Activated CD4-positive, CD25-positive, alpha-beta regulatory T cell treated with anti-CD3 and anti-CD28 coated beads, Interleukin-2, amount 50 U/mL, for 72 hours (primary cell): ENCODE results near the gene RHD.
"Not testable (repeated sequence)": the region's sequence is repeated elsewhere in the genome, so short reads cannot be mapped to it uniquely, and the experiment has no call there.

Source experiments
- DNase-seq: peaks from one replicate; pipeline ENCODE4 v3.0.0; 2021

Gene RHD

GRCh38 chr1:25272238-25272637 lies at the start of gene RHD:
Gene RHD (plus strand): TSS chr1:25272509. CDS start chr1:25272548, 39 bp downstream.
- not testable (repeated sequence) for DNase-seq

GRCh38 chr1:25222606-25223005 lies 49.7 kb upstream of the RHD start:
- DNase-seq = no peak

DNA sequence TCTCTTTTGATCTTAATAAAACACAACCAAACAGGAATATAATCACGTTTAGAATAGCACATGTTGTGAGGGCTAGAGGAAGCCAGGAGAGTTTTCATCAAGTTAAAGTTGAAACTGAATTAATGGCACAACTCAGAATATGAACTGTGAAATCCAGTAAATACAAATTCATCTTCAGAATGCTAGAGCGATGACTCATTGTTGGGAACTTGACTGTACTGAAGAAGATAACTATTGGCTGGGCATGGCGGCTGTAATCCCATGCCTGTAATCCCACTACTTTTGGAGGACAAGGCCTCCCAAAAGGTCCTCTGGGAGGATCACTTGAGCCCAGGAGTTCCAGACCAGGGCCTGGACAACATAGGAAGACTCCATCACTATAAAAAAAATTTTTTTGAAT lies 48.8 kb upstream of the RHD start:
- no peak for DNase-seq

GRCh38 chr1:25232027-25232865 lies 40.1 kb upstream of the RHD start, which contains the start of gene SYF2:
Gene SYF2 (minus strand): TSS chr1:25232502. CDS start chr1:25232467, 35 bp downstream.
- peak; percentile 85 for DNase-seq

DNA sequence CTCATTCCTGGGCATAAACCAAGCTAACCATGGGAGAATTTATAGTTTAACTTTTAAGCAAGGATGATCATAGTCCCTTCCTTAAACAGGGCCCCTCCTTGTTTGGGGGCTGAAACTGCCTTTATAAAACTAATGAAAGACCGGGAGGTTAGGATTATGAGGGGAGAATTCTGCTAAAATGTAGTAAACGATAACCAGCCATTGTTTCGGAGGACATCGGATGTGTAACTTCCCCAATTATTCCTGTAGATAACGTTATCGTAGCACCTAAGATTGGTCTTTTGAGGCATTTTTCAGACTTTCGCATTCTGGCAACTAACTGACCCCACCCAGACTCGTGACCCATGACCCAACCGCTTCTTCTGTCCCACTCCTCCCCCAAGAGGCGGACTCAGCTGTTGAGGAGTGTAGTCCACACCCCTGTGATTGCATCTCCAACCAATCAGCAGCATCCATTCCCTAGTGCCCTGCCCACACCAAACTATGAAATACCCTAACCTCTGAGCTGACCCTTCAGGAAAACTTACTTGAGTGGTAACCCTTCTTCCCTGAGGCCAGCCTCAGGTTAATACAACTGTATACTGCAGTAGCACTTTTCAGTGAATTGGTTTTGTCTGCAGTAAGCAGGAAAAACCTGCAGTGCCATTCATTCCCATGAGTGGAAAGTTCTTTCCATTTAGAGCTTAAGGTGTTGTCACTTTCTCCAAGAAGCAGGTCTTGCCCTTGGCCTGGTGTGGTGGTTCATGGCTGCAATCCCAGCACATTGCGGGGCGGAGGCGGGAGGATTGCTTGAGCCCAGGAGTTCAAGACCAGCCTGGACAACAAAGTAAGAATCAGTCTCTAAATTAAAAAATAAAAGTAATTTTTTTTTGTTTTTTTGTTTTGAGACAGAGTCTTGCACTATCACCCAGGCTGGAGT lies 39.2 kb upstream of the RHD start:
- DNase-seq = peak; percentile 69

DNA sequence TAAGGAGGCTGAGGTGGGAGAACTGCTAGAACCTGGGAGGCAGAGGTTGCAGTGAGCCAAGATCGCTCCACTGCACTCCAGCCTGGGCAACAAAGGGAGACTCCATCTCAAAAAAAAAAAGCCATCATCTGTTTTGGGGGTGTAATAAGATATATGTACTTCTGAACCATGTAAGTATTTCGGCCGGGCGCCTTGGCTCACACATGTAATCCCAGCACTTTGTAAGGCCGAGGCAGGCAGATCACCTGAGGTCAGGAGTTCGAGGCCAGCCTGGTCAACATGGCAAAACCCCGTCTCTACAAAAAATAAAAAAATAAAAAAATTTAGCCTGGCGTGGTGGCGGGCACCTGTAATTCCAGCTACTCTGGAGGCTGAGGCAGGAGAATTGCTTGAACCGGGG lies 36.9 kb upstream of the RHD start:
- DNase-seq = not testable (repeated sequence)

GRCh38 chr1:25236261-25236660 lies 36.0 kb upstream of the RHD start:
- DNase-seq = not testable (repeated sequence)

DNA sequence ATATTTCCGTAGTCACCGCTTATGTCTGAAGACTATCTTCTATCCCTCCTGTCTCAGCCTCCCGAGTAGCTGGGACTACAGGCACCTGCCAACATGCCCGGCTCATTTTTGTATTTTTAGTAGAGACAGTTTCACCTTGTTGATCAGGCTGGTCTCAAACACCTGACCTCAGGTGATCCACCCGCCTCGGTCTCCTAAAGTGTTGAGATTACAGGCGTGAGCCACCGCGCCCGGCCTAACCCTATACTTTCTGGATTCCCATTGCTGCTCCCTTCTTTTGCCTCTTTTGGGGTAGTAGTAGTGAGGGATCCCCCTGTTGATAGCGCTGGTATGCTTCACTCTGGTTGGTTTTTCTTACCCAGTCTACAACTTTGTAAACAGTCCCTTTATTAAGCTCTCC lies 34.3 kb upstream of the RHD start:
- DNase-seq = no peak

DNA sequence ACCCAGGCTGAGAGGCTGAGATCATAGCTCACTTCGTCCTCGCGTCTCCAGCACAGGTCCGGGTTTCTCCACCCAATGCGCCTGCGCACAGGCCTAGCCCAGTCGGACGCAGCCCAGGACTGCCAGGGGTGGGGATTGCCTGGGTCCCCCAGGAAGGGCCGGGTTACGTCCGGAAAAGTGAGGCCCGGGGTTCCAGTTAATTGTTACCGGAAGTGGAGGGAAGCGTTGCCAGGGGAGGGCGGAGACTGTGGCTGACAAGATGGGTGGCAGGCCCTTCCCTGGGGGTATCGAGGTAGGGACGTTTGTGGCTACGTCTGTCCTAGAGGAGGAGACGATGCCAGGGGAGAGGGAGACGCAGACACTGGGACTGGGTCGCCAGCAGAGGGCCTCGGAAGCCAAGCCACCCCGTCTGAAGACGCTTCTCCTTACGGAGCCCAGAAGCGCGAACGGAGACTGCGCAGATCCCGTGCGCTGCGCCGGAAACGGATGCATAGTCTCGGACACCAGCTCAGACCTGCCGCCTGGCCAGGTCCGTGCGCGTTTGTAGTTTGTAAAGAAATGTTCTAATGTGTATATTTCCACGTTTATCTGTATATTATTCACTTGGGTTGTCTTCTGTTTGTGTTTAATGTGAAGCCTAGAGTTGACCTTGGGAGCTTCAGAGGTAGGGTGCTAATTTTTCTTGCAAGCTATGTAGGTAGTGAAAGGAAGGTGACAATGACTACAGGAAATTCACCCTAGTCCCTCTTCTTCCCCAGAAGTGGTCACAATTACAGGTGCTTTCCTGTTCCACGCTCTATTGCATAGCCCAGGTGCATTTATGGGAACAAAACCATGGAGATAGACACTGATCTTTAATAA lies 32.4 kb upstream of the RHD start:
- DNase-seq = peak; percentile 88

- no peak for DNase-seq
Measured at GRCh38 chr1:25243907-25244306, 28.4 kb upstream of the RHD start.

- DNase-seq = no peak
Measured at GRCh38 chr1:25245393-25245792, 26.9 kb upstream of the RHD start.

DNA sequence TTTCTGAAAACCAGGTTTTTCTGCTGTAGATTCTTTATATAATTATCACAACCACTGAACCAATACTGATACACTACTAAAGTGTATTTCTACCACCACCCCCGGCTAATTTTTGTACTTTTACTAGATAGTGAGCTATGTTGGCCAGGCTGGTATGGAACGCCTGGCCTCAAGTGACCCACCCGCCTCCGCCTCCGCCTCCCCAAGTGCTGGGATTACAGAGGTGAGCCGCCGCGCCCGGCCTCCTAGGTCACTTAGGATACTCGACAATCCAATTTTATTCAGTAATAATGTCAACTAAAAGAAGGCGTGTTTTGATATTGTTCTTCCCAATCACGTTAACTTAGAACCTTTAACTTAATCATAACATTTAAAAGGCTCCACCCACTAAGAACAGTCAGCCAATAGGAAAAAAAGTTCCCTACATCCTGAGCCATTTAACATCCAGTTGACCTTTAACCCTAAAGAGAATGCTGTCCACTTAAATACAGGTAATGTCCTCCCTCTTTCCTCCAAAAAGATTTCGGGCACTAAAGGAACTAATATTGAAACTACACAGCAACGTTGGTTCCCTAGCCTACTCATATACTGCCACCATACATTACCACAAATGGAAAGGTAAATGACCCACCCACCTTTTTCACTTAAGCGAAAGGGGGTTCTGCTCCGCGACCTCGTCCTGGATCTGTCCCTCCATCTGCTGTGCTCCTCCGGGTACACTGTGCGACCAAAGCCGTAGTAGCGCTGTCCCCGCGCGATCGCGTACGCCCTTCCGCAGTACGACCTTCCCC lies 26.3 kb upstream of the RHD start:
- peak; percentile 50 for DNase-seq

- no peak for DNase-seq
Measured at GRCh38 chr1:25246600-25247023, 25.7 kb upstream of the RHD start.

GRCh38 chr1:25247024-25247828 lies 25.1 kb upstream of the RHD start, which contains the start of gene RSRP1:
Gene RSRP1 (minus strand): TSS chr1:25247454. CDS start chr1:25246963, 491 bp downstream.
- peak; percentile 99 for DNase-seq

DNA sequence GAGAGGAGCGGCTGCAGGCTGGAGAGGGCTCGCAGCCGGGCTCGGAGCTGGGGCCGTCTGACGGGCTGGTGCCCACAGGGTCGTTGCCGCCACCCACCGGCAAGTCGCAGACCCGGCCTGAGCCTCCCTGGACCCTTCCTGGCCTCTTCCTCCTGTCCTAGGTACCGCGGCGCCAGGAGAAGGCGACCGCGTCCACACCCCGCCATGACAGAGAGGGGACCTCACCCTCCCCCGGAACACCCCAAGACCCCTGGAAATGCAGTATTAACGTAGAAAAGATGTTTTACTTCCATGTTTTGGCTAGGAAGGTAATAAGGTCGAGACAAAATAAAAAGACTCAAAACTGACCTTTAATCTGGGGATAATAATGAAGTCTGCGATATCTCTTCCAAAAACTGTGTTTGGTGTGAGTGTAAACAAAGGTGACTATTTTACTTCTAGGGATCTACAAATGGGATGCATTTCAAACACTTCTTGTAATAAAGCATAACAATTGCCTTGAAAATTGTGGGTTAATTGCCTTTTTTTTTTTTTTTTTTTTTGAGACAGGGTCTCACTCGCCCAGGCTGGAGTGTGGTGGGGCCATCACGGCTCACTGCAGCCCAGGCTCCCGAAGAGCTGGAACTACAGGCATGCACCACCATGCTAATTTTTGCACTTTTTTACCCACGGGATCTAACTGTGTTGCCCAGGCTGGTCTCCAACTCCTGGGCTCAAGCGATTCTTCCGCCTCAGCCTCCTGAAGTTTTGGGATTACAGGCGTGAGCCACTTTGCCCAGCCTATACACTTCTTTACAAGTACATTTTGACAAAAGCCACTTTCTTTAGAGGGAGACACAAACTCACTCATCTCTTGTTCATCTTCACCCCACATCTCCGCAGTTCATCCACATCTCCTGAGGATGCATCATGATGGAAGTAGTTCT lies 24.2 kb upstream of the RHD start:
- no peak for DNase-seq

DNA sequence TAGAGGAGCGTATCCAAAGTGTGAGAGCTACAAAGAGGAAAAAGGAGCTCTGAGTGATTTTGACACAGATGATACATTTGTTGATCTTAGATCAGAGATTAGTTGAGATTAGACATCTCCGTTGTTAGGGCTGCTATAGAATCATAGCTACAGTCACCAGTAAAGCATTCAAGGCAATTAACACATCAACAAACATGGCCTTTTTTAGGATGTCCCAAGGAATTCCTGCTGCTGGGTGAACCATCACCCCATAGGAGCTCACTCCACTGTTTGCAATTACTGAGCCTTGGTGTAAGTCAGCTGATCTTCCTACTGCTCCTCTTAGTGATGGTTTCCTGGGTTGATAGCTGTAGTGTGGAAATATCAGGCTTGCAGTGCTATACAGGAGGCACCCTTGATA lies 18.4 kb upstream of the RHD start:
- no peak for DNase-seq

- no peak for DNase-seq
Measured at GRCh38 chr1:25255706-25256577, 16.4 kb upstream of the RHD start.

- no peak for DNase-seq
Measured at GRCh38 chr1:25256578-25256965, 15.7 kb upstream of the RHD start.

GRCh38 chr1:25257196-25257595 lies 15.1 kb upstream of the RHD start:
- no peak for DNase-seq
